ENCODE measurements around the gene TTC34.

Gene TTC34

DNA sequence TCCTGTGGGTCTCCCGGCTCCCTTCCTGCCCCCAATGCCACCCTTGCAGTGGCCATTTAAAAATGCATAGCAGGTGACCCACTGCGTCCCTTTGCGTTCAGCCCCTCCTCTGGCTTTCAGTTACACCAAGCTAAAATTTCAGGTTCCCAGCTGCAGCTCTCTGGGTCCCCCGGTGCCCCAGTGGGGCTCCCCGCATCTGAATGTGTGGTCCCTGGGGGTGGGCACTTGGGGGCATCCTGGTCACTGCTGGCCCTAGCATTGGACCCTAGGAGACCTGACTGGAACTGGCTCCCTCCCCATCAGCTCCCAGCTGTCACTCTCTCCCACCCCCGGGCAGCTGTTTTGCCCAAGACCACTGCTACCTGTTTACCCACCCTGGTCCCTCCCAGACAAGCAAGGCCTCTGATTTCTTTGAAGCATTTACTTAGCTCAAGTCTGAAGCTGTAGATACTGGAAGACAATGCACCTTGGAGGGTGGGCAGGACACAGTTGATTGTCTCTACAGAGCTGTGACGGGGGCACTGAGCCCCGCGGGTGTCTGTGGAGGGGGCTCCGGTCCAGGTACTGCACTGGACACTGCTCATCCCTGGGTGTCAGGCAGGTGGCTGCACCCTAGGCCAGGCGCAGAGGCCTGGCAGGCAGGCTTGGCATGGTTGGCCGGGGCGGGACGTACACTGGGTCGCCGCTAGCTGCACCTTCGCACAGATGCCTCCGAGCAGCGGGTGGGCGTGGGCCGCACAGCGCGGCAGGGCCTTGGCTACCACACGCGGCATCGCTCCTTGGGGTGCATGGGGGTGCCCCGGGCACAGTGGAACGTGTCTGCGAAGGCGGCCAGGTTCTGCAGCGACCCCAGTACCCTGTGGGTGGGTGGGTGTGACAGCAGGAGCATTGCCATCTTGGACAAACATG, 211.0 kb downstream of the TTC34 start:
- no peaks in the 10 kb centered on the region for H3K9me3 ChIP-seq (ENCODE audit: control insufficient read depth, low read length)
- peaks cover 6% of the 10 kb centered on the region for H3K36me3 ChIP-seq (ENCODE audit: control insufficient read depth, insufficient read depth, low read length)
- no peak overlapping the region for H3K27ac ChIP-seq (ENCODE audit: insufficient read depth, low read depth, low read length, poor library complexity, severe bottlenecking)
- no peaks in the 10 kb centered on the region for H3K27me3 ChIP-seq (ENCODE audit: control insufficient read depth, insufficient read depth, low read length, poor library complexity, severe bottlenecking)
- H3K4me1 ChIP-seq (ENCODE audit: control insufficient read depth, insufficient read depth, low read length): no peaks in the 10 kb centered on the region
- no peak overlapping the region for H3K4me3 ChIP-seq (ENCODE audit: insufficient read depth, low read depth, low read length)
- WGBS, 2 experiments: 96 to 98% methylated on average over 31 of the region's 31 CpGs

DNA sequence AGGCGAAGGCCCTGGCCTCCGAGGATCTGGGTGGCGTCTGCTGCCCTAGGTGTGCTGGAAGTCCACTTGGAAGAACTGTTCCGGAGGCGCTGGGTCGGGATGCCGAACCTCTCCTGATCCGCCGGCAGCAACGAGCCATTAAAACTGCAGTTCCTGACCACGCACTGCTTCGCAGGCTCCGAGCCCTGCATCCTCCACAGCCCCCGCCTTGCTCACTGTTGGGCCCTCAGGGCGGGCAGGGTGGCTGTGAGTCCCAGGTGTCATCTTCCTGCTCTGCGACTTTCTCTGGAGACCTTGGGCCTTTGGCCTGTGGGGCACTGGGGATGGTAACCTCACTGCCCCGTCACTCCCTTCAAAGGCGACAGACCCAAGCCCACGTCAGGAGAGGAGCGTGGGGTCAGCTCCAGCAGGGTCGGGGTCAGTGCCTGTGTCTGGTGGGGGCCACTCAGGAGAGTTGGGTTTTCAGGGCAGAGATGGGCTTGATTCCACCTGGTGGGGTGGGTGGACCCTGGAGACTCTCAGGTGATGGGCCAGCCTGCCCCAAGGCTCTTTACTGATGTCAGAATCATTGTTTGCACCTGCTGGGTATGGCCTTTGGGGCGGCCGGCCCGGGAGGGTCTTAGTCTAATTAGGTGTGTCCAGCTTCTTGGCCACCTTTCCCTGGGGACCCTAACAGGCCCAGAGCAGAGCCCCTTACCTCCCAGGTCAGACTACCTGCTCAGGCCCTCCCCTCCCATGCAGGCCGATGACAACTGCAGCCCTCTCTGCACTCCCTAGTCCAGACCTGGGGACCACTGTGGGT, 211.9 kb downstream of the TTC34 start:
- Histone ChIP-seq H3K4me3 (ENCODE audit: insufficient read depth, low read depth, low read length) (no peak overlapping the region), H3K27me3 (ENCODE audit: control insufficient read depth, insufficient read depth, low read length, poor library complexity, severe bottlenecking) (no peaks in the 10 kb centered on the region), H3K4me1 (ENCODE audit: control insufficient read depth, insufficient read depth, low read length) (no peaks in the 10 kb centered on the region), H3K9me3 (ENCODE audit: control insufficient read depth, low read length) (no peaks in the 10 kb centered on the region), H3K27ac (ENCODE audit: insufficient read depth, low read depth, low read length, poor library complexity, severe bottlenecking) (no peak overlapping the region), H3K36me3 (ENCODE audit: control insufficient read depth, insufficient read depth, low read length) (peaks cover 6% of the 10 kb centered on the region)
- 95% methylated on average over 25 of the region's 25 CpGs for WGBS, 2 experiments

DNA sequence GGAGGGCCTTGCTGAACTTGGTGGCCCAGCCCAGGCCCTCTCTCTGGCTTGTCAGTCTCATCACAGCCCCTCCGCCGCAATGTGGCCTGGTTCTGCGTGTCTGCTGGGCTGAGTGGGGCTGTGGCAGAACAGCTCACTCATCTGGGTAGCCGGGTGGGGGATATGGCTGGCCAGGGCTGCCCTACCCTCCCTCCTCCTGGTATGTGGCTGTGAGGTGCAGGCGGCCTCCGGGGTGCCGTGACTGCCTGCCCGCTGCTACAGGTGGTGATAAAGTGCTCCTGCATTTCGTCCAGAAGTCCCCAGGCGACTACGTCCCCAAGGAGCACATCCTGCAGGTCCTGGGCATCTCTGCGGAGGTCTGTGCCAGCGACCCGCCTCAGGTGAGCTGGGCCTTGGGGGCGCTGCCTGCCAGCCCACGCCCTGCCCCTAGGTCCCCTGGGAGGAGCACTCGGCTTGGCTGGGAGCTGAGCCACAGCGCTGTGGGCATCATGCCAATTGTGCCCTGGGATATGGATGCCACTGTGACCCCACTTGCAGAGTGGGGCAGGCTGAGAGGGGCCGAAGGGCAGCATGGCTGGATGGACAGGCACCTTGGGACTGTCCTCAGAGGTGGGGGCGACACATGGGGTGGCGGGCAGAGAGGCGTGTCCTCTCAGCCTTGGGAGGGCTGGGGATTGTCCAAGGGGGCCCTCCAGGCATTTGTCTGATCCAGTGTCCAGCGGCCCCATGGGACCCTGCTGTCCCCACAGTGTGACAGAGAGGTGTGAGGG, 212.6 kb downstream of the TTC34 start:
- no peaks in the 10 kb centered on the region for H3K9me3 ChIP-seq (ENCODE audit: control insufficient read depth, low read length)
- WGBS, 2 experiments: 92 to 94% methylated on average over 23 of the region's 23 CpGs
- H3K36me3 ChIP-seq (ENCODE audit: control insufficient read depth, insufficient read depth, low read length): peaks cover 6% of the 10 kb centered on the region
- no peaks in the 10 kb centered on the region for H3K27me3 ChIP-seq (ENCODE audit: control insufficient read depth, insufficient read depth, low read length, poor library complexity, severe bottlenecking)
- no peak overlapping the region for H3K4me3 ChIP-seq (ENCODE audit: insufficient read depth, low read depth, low read length)
- H3K4me1 ChIP-seq (ENCODE audit: control insufficient read depth, insufficient read depth, low read length): no peaks in the 10 kb centered on the region
- no peak overlapping the region for H3K27ac ChIP-seq (ENCODE audit: insufficient read depth, low read depth, low read length, poor library complexity, severe bottlenecking)

DNA sequence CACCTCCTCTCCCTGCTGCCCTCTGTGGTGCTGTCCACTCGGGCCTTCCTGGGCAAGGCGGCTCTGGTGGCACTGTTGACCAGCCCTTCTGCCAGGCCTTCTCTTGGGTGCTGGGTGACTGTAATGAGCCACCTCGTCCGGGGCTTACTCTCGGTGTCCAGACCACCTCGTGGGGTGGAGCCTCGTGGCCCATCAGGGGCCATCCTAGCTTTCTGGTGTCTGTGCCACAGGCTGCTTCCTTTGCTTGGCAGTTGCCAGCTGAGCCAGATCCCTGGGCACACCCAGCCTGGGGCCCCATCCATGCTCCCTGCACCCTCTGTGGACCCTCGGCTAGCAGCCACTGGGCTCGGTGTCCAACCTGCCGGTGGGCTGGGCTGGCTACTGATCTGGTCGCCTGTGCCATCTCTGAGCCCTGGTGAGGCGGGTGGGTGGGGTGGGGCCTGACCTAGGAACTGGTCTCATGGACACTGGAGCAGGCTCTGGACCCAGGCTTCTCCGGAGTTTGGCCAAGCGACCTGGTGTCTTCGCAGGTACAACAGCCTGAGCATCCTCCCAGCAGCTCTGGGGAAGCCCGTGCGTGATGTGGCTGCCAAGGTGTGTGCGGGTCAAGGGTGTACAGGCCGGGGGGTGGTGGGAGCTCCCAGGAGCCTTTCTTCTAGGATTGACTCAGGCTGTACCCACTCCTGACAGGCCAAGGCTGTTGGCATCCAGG, 213.5 kb downstream of the TTC34 start:
- Histone ChIP-seq H3K4me3 (ENCODE audit: insufficient read depth, low read depth, low read length) (peak overlapping the region; percentile 81), H3K36me3 (ENCODE audit: control insufficient read depth, insufficient read depth, low read length) (peaks cover 6% of the 10 kb centered on the region), H3K9me3 (ENCODE audit: control insufficient read depth, low read length) (no peaks in the 10 kb centered on the region), H3K27ac (ENCODE audit: insufficient read depth, low read depth, low read length, poor library complexity, severe bottlenecking) (no peak overlapping the region), H3K4me1 (ENCODE audit: control insufficient read depth, insufficient read depth, low read length) (no peaks in the 10 kb centered on the region), H3K27me3 (ENCODE audit: control insufficient read depth, insufficient read depth, low read length, poor library complexity, severe bottlenecking) (no peaks in the 10 kb centered on the region)
- 93% methylated on average over 19 of the region's 19 CpGs for WGBS, 2 experiments

DNA sequence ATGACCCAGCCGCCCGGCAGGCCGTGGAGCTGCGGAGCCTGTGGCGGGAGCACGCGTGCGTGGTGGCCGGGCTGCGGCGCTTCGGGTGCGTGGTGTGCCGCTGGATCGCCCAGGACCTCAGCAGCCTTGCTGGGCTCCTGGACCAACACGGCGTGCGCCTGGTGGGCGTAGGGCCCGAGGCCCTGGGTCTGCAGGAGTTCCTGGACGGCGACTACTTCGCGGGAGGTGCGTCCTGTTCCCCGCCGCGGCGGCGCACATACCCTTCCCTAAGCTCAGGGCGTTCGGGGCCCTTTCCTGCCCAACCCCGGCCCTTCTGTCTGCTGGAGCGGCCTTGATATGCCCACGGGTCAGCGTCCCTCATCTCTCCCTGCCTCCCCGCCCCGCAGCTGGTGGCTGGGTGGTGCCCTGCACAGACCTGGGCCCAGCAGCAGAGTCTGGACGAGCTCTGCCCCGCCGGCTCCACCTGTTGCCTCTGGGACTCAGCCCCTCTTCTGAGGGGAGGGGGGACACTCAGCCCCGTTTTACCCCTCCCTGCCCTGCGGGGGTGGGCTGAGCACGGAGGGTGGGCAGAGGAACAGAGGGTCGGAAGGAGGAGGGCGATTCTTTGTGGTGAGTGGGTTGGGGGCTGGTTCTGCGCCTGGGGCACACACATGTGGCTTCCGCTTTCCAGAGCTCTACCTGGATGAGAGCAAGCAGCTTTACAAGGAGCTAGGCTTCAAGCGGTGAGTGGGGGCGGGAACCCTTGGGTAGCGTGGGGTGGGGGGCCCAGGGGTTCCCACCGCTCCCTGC, 214.2 kb downstream of the TTC34 start:
- no peaks in the 10 kb centered on the region for H3K9me3 ChIP-seq (ENCODE audit: control insufficient read depth, low read length)
- no peak overlapping the region for H3K27ac ChIP-seq (ENCODE audit: insufficient read depth, low read depth, low read length, poor library complexity, severe bottlenecking)
- no peaks in the 10 kb centered on the region for H3K27me3 ChIP-seq (ENCODE audit: control insufficient read depth, insufficient read depth, low read length, poor library complexity, severe bottlenecking)
- H3K36me3 ChIP-seq (ENCODE audit: control insufficient read depth, insufficient read depth, low read length): peaks cover 6% of the 10 kb centered on the region
- WGBS, 2 experiments: 13 to 14% methylated on average over 52 of the region's 52 CpGs
- H3K4me3 ChIP-seq (ENCODE audit: insufficient read depth, low read depth, low read length): peak overlapping the region; percentile 81
- H3K4me1 ChIP-seq (ENCODE audit: control insufficient read depth, insufficient read depth, low read length): no peaks in the 10 kb centered on the region

DNA sequence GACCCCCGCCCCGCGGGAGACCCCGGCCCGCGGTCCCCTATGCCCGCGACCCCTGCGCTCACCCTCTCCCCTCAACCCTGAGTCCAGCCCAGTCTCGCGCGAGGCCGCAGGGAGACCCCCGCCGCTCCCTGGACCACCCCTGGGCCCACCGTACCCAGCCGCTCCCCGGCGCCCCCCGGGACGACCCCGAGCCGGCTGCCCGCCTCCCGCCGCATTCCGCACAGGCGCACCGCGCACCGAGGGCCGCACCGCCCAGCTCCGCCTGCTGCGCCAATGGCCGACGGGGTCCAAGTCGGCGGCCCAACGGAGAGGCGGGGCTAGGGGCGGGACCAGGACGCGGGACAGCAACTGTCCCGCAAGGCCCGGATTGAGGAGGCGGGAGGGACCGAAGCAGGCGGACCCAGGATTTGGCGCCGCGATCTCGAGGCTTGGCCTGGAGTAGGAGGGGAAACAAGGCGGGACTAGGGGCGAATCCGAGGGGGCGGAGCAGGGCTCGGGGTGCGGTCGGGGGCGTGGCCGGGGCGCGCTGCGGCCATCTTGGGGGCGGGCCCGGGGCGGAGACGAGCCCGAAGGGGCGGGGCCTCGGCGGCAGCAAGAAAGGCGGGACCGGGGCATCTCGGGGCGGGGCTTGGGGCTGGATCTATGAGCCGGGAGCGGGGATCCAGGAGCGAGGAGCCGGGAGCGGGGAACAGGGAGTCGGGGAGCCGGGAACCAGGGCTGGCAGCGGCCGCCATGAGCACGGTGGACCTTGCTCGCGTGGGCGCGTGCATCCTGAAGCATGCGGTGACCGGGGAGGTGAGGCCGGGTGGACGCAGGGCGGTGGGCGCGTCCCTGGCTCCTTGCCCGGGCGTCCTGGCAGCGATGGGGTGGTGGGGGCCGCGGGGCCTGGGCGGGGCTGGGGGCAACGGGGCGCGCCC, 215.1 kb downstream of the TTC34 start, which contains the start of gene PRXL2B:
Gene PRXL2B, plus strand, starts transcription at position 624 of the 917 bp plus-strand sequence. Its CDS starts 109 bp downstream, at position 733.
- H3K27me3 ChIP-seq (ENCODE audit: control insufficient read depth, insufficient read depth, low read length, poor library complexity, severe bottlenecking): no peaks in the 10 kb centered on the region
- H3K4me1 ChIP-seq (ENCODE audit: control insufficient read depth, insufficient read depth, low read length): no peaks in the 10 kb centered on the region
- peaks cover 6% of the 10 kb centered on the region for H3K36me3 ChIP-seq (ENCODE audit: control insufficient read depth, insufficient read depth, low read length)
- 0 to 1% methylated on average over 106 to 107 of the region's 107 CpGs for WGBS, 2 experiments
- H3K4me3 ChIP-seq (ENCODE audit: insufficient read depth, low read depth, low read length): peak within 1 kb of the TSS; percentile 81
- no peaks in the 10 kb centered on the region for H3K9me3 ChIP-seq (ENCODE audit: control insufficient read depth, low read length)
- H3K27ac ChIP-seq (ENCODE audit: insufficient read depth, low read depth, low read length, poor library complexity, severe bottlenecking): peak within 1 kb of the TSS; percentile 81
